HepG2 (cell line): Measurements from ENCODE around the gene SEC24A. TPM values are rescaled to one million over a fixed set of nuclear protein-coding genes. Genes with fewer than 3 reads are reported as not detected.

Source experiments
- ARID2 ChIP-seq: sonication (generic); formaldehyde crosslinking; IDR thresholded peaks from 2 replicates; pipeline ENCODE4 v1.8.1; 2022; ENCODE audit warnings: mild to moderate bottlenecking, missing genetic modification reagents, borderline replicate concordance
- ARNT ChIP-seq: fragments of 450-650 bp; IDR thresholded peaks from 2 replicates; pipeline ENCODE4 v1.6.1; 2017
- ATF7 ChIP-seq, 2 experiments: fragments of 450-650 bp in 1 of 2; sonication (generic) in 1 of 2; formaldehyde crosslinking in 1 of 2; IDR thresholded peaks; 2 replicates each; pipeline versions ENCODE4 v1.4.0 to v1.6.1; 2016 to 2020; ENCODE audit warnings: antibody characterized with exemption in 1 of 2, mild to moderate bottlenecking in 1 of 2, missing genetic modification reagents in 1 of 2
- CC2D1A ChIP-seq: sonication (generic); formaldehyde crosslinking; IDR thresholded peaks from 2 replicates; pipeline ENCODE4 v1.8.1; 2023; ENCODE audit warnings: mild to moderate bottlenecking, missing genetic modification reagents
- CENPX ChIP-seq: sonication (generic); formaldehyde crosslinking; IDR thresholded peaks from 2 replicates; pipeline ENCODE4 v1.9.0; 2021; ENCODE audit warnings: mild to moderate bottlenecking, missing genetic modification reagents, moderate library complexity
- HDAC2 ChIP-seq: sonication (generic); formaldehyde crosslinking; IDR thresholded peaks from 2 replicates; pipeline ENCODE4 v1.4.0; 2020; ENCODE audit warnings: missing genetic modification reagents
- PRPF4 ChIP-seq: fragments of 200-400 bp; formaldehyde crosslinking; IDR thresholded peaks from 2 replicates; pipeline ENCODE4 v1.6.1; 2016; ENCODE audit warnings: low read length, low read depth; ENCODE audit not compliant: poor library complexity, severe bottlenecking
- RXRB ChIP-seq: IDR thresholded peaks from 2 replicates; pipeline ENCODE4 v1.6.1; 2016; ENCODE audit warnings: borderline replicate concordance, missing genetic modification reagents, missing compliant biosample characterization
- SIX1 ChIP-seq: sonication (generic); formaldehyde crosslinking; IDR thresholded peaks from 2 replicates; pipeline ENCODE4 v1.4.0; 2020; ENCODE audit warnings: missing genetic modification reagents, borderline replicate concordance
- TBX3 ChIP-seq: fragments of 450-650 bp; IDR thresholded peaks from 2 replicates; pipeline ENCODE4 v1.6.1; 2017; ENCODE audit warnings: antibody characterized with exemption, mild to moderate bottlenecking, inconsistent platforms, borderline replicate concordance
- TCF7L2 ChIP-seq: IDR thresholded peaks from 2 replicates; pipeline ENCODE4 v1.6.1; 2011; ENCODE audit warnings: mild to moderate bottlenecking, low read depth, low read length, moderate library complexity
- WIZ ChIP-seq: sonication (generic); formaldehyde crosslinking; IDR thresholded peaks from 2 replicates; pipeline ENCODE4 v1.5.1; 2020; ENCODE audit warnings: mild to moderate bottlenecking, missing genetic modification reagents
- ZBTB42 ChIP-seq: sonication (generic); formaldehyde crosslinking; IDR thresholded peaks from 2 replicates; pipeline ENCODE4 v1.5.0; 2020; ENCODE audit warnings: mild to moderate bottlenecking, missing genetic modification reagents
- polyA plus RNA-seq, 8 experiments: library from polyadenylated mRNA; depleted of rRNA in 3 of 8; stranded (reverse) in 7 of 8; unstranded in 1 of 8; fragments of >200 nt; fragmentation: Illumina TruSeq in 4 of 8; extraction: Trizol in 4 of 8; gene quantifications; 2 replicates each; pipeline versions ENCODE4 v1.2.1 to v1.2.3, GENCODE V29; 2011 to 2016; ENCODE audit warnings: low read depth in 4 of 8, missing spikeins in 1 of 8, mixed read lengths in 1 of 8; ENCODE audit not compliant: insufficient read depth in 1 of 8
- total RNA-seq, 5 experiments: library from RNA; depleted of rRNA; stranded (reverse); fragments of >200 nt; fragmentation: Illumina TruSeq; extraction: Trizol; gene quantifications; 2 replicates each; pipeline ENCODE4 v1.2.3, GENCODE V29; 2016; ENCODE audit warnings: low read depth in 1 of 5
- TF ChIP-seq, protein P1 (sequence below): sonication (generic); formaldehyde crosslinking; IDR thresholded peaks from 2 replicates; pipeline ENCODE4 v1.4.0; 2020; ENCODE audit warnings: missing genetic modification reagents
- TF ChIP-seq, protein P2 (sequence below): sonication (generic); formaldehyde crosslinking; IDR thresholded peaks from 2 replicates; pipeline ENCODE4 v1.8.0; 2022; ENCODE audit warnings: missing genetic modification reagents, mild to moderate bottlenecking, moderate library complexity, borderline replicate concordance
- TF ChIP-seq, protein P3 (sequence below): IDR thresholded peaks from 2 replicates; pipeline ENCODE4 v1.6.1; 2016; ENCODE audit warnings: mild to moderate bottlenecking, missing biosample characterization, missing genetic modification reagents
- TF ChIP-seq, protein P4 (sequence below): sonication (generic); formaldehyde crosslinking; IDR thresholded peaks from 2 replicates; pipeline ENCODE4 v1.4.0; 2020; ENCODE audit warnings: mild to moderate bottlenecking, missing genetic modification reagents
- TF ChIP-seq, protein P5 (sequence below): IDR thresholded peaks from 2 replicates; pipeline ENCODE4 v1.6.1; 2016; ENCODE audit warnings: missing genetic modification reagents, missing compliant biosample characterization

The SEC24A gene
- total and polyA plus RNA-seq, 2 of the 13 experiments (the other 11 are each of a cell fraction or from before 2014, with no cell fraction given) = 30.5 to 56.8 TPM

DNA sequence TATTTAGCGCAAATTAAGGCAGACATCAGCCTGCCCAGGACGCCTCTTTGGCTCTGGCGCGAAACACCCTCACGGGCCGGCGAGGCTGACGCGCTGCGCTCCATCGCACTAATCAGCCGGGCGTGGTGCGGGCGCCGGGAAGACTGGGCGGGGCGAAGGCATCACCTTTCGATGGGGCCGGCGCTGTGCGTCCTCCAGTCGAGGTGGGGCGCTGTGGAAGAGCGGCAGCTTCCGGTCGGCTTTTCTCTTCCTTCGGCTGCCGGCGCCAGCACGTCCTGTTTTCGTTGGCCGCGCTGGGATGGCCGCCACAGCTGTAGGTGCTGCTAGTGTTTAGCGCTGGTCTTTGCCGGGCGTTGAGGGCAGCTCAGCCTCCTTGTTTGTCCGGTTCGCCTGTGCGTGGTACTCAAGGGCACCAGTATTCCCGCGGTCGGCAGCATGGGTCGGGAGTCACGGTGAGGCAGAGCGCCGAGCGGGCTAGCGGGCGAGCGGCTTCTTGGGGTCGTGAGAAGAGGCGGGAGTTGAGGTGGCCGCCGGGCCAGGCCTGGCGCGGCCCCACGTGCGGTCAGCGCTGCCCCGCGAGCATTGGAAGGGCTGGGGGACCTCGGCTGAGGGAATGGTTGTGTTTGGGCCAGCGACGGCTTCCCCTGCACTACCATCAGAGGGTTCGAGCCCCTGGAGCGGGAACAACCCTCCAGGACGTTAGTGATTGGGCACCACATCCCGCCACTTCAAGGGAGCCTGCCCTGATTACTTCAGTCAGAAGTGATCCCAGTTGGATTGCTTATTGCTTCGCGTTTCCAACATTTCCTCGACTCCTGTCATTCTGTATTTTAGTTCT lies 110.1 kb downstream of the SEC24A start, which contains the start of gene DDX46 (continued):
- TF ChIP-seq, protein P1, sequence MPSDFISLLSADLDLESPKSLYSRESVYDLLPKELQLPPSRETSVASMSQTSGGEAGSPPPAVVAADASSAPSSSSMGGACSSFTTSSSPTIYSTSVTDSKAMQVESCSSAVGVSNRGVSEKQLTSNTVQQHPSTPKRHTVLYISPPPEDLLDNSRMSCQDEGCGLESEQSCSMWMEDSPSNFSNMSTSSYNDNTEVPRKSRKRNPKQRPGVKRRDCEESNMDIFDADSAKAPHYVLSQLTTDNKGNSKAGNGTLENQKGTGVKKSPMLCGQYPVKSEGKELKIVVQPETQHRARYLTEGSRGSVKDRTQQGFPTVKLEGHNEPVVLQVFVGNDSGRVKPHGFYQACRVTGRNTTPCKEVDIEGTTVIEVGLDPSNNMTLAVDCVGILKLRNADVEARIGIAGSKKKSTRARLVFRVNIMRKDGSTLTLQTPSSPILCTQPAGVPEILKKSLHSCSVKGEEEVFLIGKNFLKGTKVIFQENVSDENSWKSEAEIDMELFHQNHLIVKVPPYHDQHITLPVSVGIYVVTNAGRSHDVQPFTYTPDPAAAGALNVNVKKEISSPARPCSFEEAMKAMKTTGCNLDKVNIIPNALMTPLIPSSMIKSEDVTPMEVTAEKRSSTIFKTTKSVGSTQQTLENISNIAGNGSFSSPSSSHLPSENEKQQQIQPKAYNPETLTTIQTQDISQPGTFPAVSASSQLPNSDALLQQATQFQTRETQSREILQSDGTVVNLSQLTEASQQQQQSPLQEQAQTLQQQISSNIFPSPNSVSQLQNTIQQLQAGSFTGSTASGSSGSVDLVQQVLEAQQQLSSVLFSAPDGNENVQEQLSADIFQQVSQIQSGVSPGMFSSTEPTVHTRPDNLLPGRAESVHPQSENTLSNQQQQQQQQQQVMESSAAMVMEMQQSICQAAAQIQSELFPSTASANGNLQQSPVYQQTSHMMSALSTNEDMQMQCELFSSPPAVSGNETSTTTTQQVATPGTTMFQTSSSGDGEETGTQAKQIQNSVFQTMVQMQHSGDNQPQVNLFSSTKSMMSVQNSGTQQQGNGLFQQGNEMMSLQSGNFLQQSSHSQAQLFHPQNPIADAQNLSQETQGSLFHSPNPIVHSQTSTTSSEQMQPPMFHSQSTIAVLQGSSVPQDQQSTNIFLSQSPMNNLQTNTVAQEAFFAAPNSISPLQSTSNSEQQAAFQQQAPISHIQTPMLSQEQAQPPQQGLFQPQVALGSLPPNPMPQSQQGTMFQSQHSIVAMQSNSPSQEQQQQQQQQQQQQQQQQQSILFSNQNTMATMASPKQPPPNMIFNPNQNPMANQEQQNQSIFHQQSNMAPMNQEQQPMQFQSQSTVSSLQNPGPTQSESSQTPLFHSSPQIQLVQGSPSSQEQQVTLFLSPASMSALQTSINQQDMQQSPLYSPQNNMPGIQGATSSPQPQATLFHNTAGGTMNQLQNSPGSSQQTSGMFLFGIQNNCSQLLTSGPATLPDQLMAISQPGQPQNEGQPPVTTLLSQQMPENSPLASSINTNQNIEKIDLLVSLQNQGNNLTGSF (CRISPR knock-in tag) = peak; percentile 26; the same call in 1 of the 2 replicates
- no peak for TF ChIP-seq TCF7L2
- peak; percentile 95 for TF ChIP-seq HDAC2 (CRISPR knock-in tag)
- TF ChIP-seq ATF7 (IDR thresholded peaks at IDR 0.05) = no peak
- no peak for TF ChIP-seq ATF7 (CRISPR knock-in tag; IDR thresholded peaks at IDR 0.05)
- 0 out of 2 replicates have a peak, but pooled peaks have one; percentile 51 for TF ChIP-seq ARID2 (CRISPR knock-in tag)
- 0 out of 2 replicates have a peak, but pooled peaks have one; percentile 64 for TF ChIP-seq ZBTB42 (CRISPR knock-in tag)
- TF ChIP-seq, protein P2, sequence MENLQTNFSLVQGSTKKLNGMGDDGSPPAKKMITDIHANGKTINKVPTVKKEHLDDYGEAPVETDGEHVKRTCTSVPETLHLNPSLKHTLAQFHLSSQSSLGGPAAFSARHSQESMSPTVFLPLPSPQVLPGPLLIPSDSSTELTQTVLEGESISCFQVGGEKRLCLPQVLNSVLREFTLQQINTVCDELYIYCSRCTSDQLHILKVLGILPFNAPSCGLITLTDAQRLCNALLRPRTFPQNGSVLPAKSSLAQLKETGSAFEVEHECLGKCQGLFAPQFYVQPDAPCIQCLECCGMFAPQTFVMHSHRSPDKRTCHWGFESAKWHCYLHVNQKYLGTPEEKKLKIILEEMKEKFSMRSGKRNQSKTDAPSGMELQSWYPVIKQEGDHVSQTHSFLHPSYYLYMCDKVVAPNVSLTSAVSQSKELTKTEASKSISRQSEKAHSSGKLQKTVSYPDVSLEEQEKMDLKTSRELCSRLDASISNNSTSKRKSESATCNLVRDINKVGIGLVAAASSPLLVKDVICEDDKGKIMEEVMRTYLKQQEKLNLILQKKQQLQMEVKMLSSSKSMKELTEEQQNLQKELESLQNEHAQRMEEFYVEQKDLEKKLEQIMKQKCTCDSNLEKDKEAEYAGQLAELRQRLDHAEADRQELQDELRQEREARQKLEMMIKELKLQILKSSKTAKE (CRISPR knock-in tag) = peak; percentile 54; the same call in 1 of the 2 replicates
- TF ChIP-seq ARNT = no peak
- TF ChIP-seq, protein P3, sequence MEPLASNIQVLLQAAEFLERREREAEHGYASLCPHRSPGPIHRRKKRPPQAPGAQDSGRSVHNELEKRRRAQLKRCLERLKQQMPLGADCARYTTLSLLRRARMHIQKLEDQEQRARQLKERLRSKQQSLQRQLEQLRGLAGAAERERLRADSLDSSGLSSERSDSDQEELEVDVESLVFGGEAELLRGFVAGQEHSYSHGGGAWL (CRISPR knock-in tag) = peak; percentile 83
- TF ChIP-seq, protein P4, sequence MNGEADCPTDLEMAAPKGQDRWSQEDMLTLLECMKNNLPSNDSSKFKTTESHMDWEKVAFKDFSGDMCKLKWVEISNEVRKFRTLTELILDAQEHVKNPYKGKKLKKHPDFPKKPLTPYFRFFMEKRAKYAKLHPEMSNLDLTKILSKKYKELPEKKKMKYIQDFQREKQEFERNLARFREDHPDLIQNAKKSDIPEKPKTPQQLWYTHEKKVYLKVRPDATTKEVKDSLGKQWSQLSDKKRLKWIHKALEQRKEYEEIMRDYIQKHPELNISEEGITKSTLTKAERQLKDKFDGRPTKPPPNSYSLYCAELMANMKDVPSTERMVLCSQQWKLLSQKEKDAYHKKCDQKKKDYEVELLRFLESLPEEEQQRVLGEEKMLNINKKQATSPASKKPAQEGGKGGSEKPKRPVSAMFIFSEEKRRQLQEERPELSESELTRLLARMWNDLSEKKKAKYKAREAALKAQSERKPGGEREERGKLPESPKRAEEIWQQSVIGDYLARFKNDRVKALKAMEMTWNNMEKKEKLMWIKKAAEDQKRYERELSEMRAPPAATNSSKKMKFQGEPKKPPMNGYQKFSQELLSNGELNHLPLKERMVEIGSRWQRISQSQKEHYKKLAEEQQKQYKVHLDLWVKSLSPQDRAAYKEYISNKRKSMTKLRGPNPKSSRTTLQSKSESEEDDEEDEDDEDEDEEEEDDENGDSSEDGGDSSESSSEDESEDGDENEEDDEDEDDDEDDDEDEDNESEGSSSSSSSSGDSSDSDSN (CRISPR knock-in tag) = peak; percentile 84
- TF ChIP-seq, protein P5, sequence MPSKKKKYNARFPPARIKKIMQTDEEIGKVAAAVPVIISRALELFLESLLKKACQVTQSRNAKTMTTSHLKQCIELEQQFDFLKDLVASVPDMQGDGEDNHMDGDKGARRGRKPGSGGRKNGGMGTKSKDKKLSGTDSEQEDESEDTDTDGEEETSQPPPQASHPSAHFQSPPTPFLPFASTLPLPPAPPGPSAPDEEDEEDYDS (CRISPR knock-in tag) = peak; percentile 83
- peak; percentile 49; the same call in 1 of the 2 replicates for TF ChIP-seq SIX1 (CRISPR knock-in tag)
- TF ChIP-seq TBX3 = peak; percentile 34; the same call in 1 of the 2 replicates
- peak; percentile 79 for TF ChIP-seq RXRB (CRISPR knock-in tag)
- TF ChIP-seq CENPX (CRISPR knock-in tag) = no peak
- TF ChIP-seq PRPF4 = no peak
- no peak for TF ChIP-seq CC2D1A (CRISPR knock-in tag)
- peak; percentile 39; the same call in 1 of the 2 replicates for TF ChIP-seq WIZ (CRISPR knock-in tag)
